Measurements from ENCODE around the gene GAGE12J.

- TF ChIP-seq POLR2A (IDR thresholded peaks at IDR 0.05; ENCODE audit: low read length) (no peak), GATA1 (IDR thresholded peaks at IDR 0.05; ENCODE audit: low read depth, low read length) (no peak)
These were observed 43.8 kb upstream of the GAGE12J start for GRCh38 chrX:49278081-49278480.

Data from erythroblast (primary cell).